Measurements from ENCODE around the gene NAT8.
"Not testable (repeated sequence)": the region's sequence is repeated elsewhere in the genome, so short reads cannot be mapped to it uniquely, and the experiment has no call there.

Gene NAT8

DNA sequence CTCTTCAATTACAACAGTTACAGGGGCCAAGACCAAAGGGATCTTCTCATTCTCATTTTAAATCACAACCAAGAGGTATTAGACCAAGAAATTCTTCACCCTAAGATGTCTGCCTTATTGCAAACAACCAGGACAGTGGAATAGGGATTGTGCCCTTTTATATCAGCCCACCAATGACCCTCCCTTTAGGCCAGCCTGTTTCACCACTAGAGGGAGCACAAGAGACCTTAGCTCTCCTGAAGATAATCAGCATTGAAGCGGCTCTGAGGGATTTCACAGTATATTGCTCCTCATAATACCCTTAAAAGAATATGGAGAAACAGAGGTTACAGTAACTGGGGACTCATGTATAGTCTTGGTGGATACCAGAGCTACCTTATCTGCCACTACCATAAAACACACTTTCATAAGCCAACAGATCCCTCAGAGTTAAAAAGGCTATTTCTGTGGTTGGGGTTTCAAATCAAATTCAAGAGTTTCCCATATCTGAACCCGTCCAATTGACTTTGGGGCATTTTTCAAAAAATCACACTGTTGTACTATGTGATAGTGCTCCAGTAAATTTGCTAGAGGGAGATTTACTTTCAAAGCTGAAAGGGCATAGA, 11.5 kb downstream of the NAT8 start:
- peak; percentile 5 for DNase-seq

DNA sequence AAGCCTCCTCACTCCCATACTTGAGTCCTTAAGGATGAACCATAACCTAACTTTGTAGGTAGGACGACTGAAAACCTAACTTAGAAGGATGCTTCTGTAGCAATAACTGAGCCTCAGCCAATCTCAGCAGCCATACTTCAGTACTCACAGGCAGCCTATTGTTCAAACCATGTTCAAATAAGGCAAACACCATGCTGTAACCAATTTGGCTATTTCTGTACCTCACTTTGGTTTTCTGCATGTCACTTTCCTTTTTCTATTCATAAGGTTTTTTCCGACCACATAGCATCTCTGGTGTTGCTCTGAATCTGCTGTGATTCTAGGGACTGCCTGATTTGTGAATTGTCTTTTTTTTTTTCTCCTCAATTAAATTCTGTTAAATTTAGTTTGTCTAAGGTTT, 13.7 kb downstream of the NAT8 start:
- not testable (repeated sequence) for DNase-seq

DNA sequence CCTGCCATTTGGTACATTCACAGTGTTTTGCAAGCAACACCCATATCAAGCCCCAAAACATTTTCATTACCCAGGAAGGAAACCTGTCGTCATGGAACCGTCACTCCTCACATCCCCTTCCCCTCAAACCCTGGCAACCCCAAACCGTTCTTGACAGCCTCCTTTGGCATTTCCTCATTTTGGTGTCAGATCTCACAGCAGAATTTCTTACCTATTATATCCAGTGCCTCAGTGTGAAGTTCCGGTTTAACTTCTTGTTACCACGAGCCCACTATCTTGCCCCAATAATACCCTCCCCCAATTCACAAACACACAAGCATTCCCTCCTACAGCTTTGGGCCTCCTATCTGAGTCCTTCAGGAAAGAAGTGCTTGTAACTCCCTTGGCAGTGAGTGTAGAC, 16.0 kb downstream of the NAT8 start:
- not testable (repeated sequence) for DNase-seq

DNA sequence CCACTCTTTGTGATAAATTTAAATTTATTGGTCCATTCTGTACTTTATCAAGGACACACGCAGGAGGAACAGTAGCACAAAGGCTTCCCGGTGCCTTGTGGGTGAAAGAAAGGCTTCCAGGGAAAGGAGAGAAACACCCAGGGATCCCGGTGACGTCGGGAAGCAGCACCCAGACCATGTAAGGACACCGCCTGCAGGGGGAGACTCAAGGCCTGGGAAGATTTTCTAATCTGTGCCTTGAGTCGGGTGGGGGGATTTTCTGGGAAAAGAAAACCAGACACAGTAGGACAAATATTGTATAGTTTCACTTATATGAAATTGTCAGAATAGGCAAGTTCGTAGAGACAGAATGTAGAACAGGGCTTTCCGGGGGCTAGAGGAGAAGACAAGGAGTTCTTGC, 17.6 kb downstream of the NAT8 start:
- not testable (repeated sequence) for DNase-seq

GRCh38 chr2:73624036-73624435, 18.2 kb downstream of the NAT8 start:
- DNase-seq, result not testable (repeated sequence)

GRCh38 chr2:73619925-73620324, 22.3 kb downstream of the NAT8 start:
- DNase-seq, result not testable (repeated sequence)

- peak; percentile 1 for DNase-seq
Measured at GRCh38 chr2:73614997-73615396, 27.2 kb downstream of the NAT8 start.

GRCh38 chr2:73614105-73614504, 28.1 kb downstream of the NAT8 start:
- no peak for DNase-seq

DNA sequence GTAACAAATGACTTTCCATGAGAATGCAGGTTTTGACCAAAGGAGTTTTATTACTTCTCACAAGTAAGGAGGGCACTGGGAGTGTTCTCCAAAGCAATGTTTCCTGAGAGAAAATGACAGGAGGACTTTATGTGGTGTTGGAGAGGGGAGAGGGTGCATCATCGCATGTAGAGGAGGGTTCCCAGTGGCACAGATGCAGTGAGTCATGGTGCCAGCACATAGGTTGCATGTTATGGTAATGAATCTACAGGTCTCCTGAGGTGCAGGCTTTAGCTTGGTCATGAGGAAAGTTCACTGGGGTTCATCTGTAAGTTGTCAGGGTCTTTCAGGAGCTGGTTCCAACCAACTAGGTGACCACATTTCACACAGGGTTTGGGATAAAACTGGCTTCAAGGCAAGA, 30.4 kb downstream of the NAT8 start:
- DNase-seq, result no peak

- no peak for DNase-seq
Measured at GRCh38 chr2:73611193-73611592, 31.0 kb downstream of the NAT8 start.

DNA sequence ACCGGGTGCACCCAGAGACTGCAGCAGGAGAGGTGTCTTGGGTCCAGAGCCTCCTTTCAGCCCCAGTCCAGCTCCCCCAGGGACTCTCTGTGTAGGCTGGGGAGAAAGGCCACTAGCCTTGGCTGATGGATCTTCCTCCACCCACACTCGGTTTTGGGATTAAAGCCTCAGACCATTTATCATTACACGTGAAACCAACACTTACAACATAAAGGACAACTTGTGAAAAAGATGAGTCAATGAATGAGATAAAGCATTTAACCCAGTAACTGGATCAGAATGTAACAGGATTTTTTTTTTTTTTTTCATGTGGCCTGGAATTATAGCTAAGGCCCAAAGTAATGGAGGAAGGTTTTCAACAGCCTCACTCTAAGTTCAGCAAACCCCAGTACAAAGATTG, 32.1 kb downstream of the NAT8 start:
- no peak for DNase-seq

GRCh38 chr2:73604589-73604988, 37.6 kb downstream of the NAT8 start:
- DNase-seq, result not testable (repeated sequence)

DNA sequence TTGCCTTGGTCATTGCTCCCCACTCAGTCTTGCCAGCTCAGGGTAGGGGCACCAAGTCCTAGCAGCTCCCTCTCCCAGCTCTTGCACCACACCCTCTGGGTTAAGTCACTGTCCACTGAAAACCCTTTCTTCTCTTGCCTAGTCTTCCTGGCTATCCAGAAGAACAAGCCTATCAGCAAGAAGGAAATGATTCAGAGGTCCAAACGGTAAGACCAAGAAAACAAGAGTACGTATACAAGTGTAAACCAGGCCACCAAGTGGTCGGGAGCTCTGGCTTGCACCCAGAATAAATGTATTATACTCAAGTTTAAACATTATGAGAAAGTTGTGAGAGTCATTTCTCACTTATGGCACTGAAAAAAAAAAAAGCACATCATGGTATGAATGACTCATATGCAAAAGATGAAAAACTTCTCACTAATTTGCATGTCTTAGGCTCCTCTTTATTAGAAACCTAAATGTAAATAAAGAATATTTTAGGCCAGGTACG, 39.1 kb downstream of the NAT8 start:
- DNase-seq, result not testable (repeated sequence)

- no peak for DNase-seq
Measured at GRCh38 chr2:73601780-73602179, 40.4 kb downstream of the NAT8 start.

DNA sequence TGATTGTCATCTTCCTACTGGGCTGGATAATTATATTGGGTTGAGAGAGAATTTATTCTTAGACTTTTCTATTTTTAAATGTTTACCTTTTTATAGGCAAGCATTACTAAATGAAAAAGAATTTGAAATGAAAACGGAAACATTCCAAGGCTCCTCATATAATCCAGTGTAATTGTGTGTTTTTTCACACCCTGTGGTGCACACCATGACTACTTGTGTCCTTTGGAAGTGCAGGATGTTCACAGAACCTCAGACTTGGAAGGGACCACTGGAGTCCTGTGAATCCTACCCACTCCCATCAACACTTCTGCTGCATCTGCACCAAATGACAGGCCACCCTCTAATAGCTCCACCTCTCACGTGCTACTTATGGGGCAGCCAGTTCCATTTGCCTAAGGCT, 48.0 kb downstream of the NAT8 start:
- DNase-seq, result no peak

GRCh38 chr2:73593680-73594079, 48.5 kb downstream of the NAT8 start:
- DNase-seq, result no peak

All from NCI-H2029 (cell line).